Measurements from ENCODE around the gene SETMAR. TPM values are rescaled to one million over a fixed set of nuclear protein-coding genes. Genes with fewer than 3 reads are reported as not detected.
A peak's percentile ranks its signal among the peaks of the same experiment; 100 is the strongest.

SETMAR gene
- total and polyA plus RNA-seq, 2 of the 4 experiments (the other 2 are of a cell fraction), result 12.7 to 18.1 TPM

DNA sequence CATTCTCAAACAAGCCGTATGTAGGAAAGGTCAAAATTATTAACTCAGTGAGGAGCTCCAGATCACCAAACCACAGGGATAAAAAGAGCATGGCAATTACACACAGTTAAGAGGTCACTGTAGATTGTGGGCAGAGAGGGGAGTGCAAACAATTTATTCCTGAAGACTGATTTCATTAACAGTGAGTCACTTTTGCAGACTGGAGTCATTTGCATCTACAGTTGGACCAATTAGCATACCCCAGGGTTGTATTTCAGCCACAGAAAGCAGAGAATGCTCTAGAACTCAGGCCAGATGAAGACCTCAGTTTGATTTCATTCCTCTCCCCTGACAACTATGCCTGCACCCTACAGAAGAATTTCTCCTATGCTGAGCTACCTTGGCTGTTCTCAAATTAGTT lies 40.1 kb downstream of the SETMAR start:
- Histone ChIP-seq H4K91ac (ENCODE audit: insufficient read depth, low read depth, low read length) (no peak overlapping the region), H2BK15ac (ENCODE audit: low read depth, low read length) (0 out of 3 replicates have a peak overlapping the region, but pooled peaks have one; percentile 20), H3K9me1 (ENCODE audit: insufficient read depth, low read length) (no peaks in the 10 kb centered on the region), H2BK5ac (ENCODE audit: low read depth, low read length, poor library complexity, severe bottlenecking) (peak overlapping the region; percentile 34), H3K79me1 (ENCODE audit: low read depth in 1 of 2, low read length in 2 of 2) (no peaks in the 10 kb centered on the region), H2AK9ac (replicated peaks; ENCODE audit: low read depth, low read length, poor library complexity) (no peak overlapping the region), H3K27me3 (ENCODE audit: control insufficient read depth, insufficient read depth, low read length) (no peaks in the 10 kb centered on the region), H3K4me1 (ENCODE audit: control insufficient read depth, insufficient read depth, low read length) (peaks cover 8% of the 10 kb centered on the region), H4K8ac (ENCODE audit: low read depth in 2 of 2, low read length in 2 of 2) (no peak overlapping the region), H3K4me3 (ENCODE audit: insufficient read depth, low read depth, low read length) (no peak overlapping the region), H3K9me3 (ENCODE audit: control insufficient read depth, insufficient read depth, low read length) (no peaks in the 10 kb centered on the region), H3K23ac (ENCODE audit: low read depth, low read length) (no peak overlapping the region), H3K4ac (ENCODE audit: low read depth, low read length) (no peak overlapping the region), H2AFZ (replicated peaks; ENCODE audit: low read length, poor library complexity) (no peak overlapping the region), H3K18ac (ENCODE audit: low read depth, low read length) (peak overlapping the region; percentile 45; the same call in 1 of the 2 replicates), H3K56ac (ENCODE audit: extremely low read depth, insufficient read depth, low read length) (no peak overlapping the region), H3K14ac (replicated peaks; ENCODE audit: low read depth, low read length) (no peak overlapping the region), H3K4me2 (ENCODE audit: low read depth, low read length) (peak overlapping the region; percentile 36; the same call in 1 of the 2 replicates), H3K9ac (ENCODE audit: low read depth, low read length) (no peak overlapping the region), H4K20me1 (ENCODE audit: insufficient read depth, low read length) (no peaks in the 10 kb centered on the region), H3K27ac (ENCODE audit: insufficient read depth, low read length) (peak overlapping the region; percentile 58; the same call in 1 of the 2 replicates), H4K5ac (ENCODE audit: low read depth, low read length) (no peak overlapping the region), H3K36me3 (ENCODE audit: control insufficient read depth, insufficient read depth, low read length) (no peaks in the 10 kb centered on the region), H2AK5ac (ENCODE audit: low read depth, low read length) (no peak overlapping the region), H2BK20ac (ENCODE audit: low read depth, low read length) (no peak overlapping the region), H2BK120ac (ENCODE audit: low read depth, low read length) (no peak overlapping the region)
- intact Hi-C loops (cut with micrococcal nuclease), result no loop called here
- CTCF ChIA-PET, result interaction anchor here (1.2 kb wide), 1 partner anchor 290 kb away, joined by 4 read pairs; no protein-coding TSS in a partner anchor
- POLR2A ChIA-PET (ENCODE audit: unreplicated experiment), result no interaction called here
- in situ Hi-C loops (cut with MboI; ENCODE audit: low sequenced_read_pairs), result no loop called here
- peak; percentile 67 for DNase-seq
- TF ChIP-seq SMC3 (IDR thresholded peaks at IDR 0.05; ENCODE audit: low read depth, low read length) (no peak), FOS (IDR thresholded peaks at IDR 0.05; ENCODE audit: low read depth, low read length) (no peak), CEBPB (IDR thresholded peaks at IDR 0.05; ENCODE audit: low read depth, low read length) (no peak), POLR2A (IDR thresholded peaks at IDR 0.05; ENCODE audit: low read depth, low read length) (no peak), RAD21 (IDR thresholded peaks at IDR 0.05; ENCODE audit: low read length) (no peak), CHD1 (IDR thresholded peaks at IDR 0.05; ENCODE audit: low read depth, low read length) (no peak), BHLHE40 (IDR thresholded peaks at IDR 0.05; ENCODE audit: low read depth, low read length) (no peak), RCOR1 (IDR thresholded peaks at IDR 0.05; ENCODE audit: insufficient replicate concordance, low read length) (no peak), MAFK (IDR thresholded peaks at IDR 0.05; ENCODE audit: low read depth, low read length) (no peak), MAZ (IDR thresholded peaks at IDR 0.05; ENCODE audit: borderline replicate concordance, low read depth, low read length) (no peak), NFE2L2 (IDR thresholded peaks at IDR 0.05; ENCODE audit: low read depth, low read length) (no peak), RFX5 (IDR thresholded peaks at IDR 0.05; ENCODE audit: low read depth, low read length) (no peak), MXI1 (IDR thresholded peaks at IDR 0.05; ENCODE audit: borderline replicate concordance, low read depth, low read length) (no peak)
- TF ChIP-seq, protein P1, sequence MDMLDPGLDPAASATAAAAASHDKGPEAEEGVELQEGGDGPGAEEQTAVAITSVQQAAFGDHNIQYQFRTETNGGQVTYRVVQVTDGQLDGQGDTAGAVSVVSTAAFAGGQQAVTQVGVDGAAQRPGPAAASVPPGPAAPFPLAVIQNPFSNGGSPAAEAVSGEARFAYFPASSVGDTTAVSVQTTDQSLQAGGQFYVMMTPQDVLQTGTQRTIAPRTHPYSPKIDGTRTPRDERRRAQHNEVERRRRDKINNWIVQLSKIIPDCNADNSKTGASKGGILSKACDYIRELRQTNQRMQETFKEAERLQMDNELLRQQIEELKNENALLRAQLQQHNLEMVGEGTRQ (IDR thresholded peaks at IDR 0.05; ENCODE audit: low read depth, low read length), result no peak
- TF ChIP-seq, protein P2, sequence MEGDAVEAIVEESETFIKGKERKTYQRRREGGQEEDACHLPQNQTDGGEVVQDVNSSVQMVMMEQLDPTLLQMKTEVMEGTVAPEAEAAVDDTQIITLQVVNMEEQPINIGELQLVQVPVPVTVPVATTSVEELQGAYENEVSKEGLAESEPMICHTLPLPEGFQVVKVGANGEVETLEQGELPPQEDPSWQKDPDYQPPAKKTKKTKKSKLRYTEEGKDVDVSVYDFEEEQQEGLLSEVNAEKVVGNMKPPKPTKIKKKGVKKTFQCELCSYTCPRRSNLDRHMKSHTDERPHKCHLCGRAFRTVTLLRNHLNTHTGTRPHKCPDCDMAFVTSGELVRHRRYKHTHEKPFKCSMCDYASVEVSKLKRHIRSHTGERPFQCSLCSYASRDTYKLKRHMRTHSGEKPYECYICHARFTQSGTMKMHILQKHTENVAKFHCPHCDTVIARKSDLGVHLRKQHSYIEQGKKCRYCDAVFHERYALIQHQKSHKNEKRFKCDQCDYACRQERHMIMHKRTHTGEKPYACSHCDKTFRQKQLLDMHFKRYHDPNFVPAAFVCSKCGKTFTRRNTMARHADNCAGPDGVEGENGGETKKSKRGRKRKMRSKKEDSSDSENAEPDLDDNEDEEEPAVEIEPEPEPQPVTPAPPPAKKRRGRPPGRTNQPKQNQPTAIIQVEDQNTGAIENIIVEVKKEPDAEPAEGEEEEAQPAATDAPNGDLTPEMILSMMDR (conservative IDR thresholded peaks at IDR 0.05; ENCODE audit: low read depth, low read length), result no peak
- TF ChIP-seq, protein P3, sequence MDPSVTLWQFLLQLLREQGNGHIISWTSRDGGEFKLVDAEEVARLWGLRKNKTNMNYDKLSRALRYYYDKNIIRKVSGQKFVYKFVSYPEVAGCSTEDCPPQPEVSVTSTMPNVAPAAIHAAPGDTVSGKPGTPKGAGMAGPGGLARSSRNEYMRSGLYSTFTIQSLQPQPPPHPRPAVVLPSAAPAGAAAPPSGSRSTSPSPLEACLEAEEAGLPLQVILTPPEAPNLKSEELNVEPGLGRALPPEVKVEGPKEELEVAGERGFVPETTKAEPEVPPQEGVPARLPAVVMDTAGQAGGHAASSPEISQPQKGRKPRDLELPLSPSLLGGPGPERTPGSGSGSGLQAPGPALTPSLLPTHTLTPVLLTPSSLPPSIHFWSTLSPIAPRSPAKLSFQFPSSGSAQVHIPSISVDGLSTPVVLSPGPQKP (IDR thresholded peaks at IDR 0.05; ENCODE audit: borderline replicate concordance, low read depth, low read length), result no peak
- BruUV-seq (replicated peaks), result no TSS peak
- dilution Hi-C loops (cut with HindIII; ENCODE audit: low sequenced_read_pairs, unreplicated experiment), result no loop called here
- no CpG with 5 or more reads among the region's 1 CpG for WGBS, 2 experiments (ENCODE audit: extremely low coverage in 2 of 2, insufficient read length in 1 of 2)
- ATAC-seq (ENCODE audit: low read depth), result peak; percentile 92

Data from IMR-90 (cell line).